HL-60 (cell line): Measurements from ENCODE around the gene ZBTB46.

ENCODE experiments used
- DNase-seq, 2 experiments: peaks; one replicate each; pipeline ENCODE4 v3.0.0-alpha.2; 2010 to 2020; ENCODE audit warnings: low read depth in 1 of 2, low spot score in 1 of 2
- H3K27ac ChIP-seq: fragments of 250-450 bp; sonication (Bioruptor Pico); replicated peaks from 2 replicates; pipeline ENCODE4 v1.5.1; 2020; ENCODE audit warnings: mild to moderate bottlenecking, moderate library complexity
- H3K27me3 ChIP-seq: fragments of 250-450 bp; sonication (Bioruptor Pico); 2 replicates; pipeline ENCODE4 v1.5.1; 2021; ENCODE audit warnings: mild to moderate bottlenecking, moderate library complexity; ENCODE audit not compliant: insufficient read depth, poor library complexity, severe bottlenecking
- H3K4me3 ChIP-seq: replicated peaks from 2 replicates; pipeline ENCODE4 v1.5.1; 2011; ENCODE audit warnings: mild to moderate bottlenecking, control low read depth, low read length; ENCODE audit not compliant: insufficient read depth
- CTCF ChIP-seq: IDR thresholded peaks from one replicate; pipeline ENCODE4 v1.5.1; 2011; ENCODE audit warnings: low read length, control low read depth, inconsistent platforms; ENCODE audit not compliant: insufficient read depth
- GABPA ChIP-seq: IDR thresholded peaks from 2 replicates; pipeline ENCODE4 v1.6.1; 2012; ENCODE audit warnings: low read depth
- POLR2AphosphoS5 ChIP-seq: IDR thresholded peaks from 2 replicates; pipeline ENCODE4 v1.6.1; 2012; ENCODE audit warnings: low read depth
- REST ChIP-seq: IDR thresholded peaks from 2 replicates; pipeline ENCODE4 v1.6.1; 2012; ENCODE audit warnings: low read depth; ENCODE audit not compliant: insufficient replicate concordance
- SPI1 ChIP-seq: IDR thresholded peaks from 2 replicates; pipeline ENCODE4 v1.6.1; 2012; ENCODE audit warnings: low read depth, mild to moderate bottlenecking, borderline replicate concordance

ZBTB46 gene

GRCh38 chr20:63850689-63851547 lies 19.9 kb upstream of the ZBTB46 start:
- DNase-seq = peak in 1 of 2 experiments; percentile 42
- TF ChIP-seq CTCF = no peak
- TF ChIP-seq POLR2AphosphoS5 = no peak
- peak; percentile 55 for TF ChIP-seq SPI1
- Histone ChIP-seq H3K27ac (no peak overlapping the region), H3K4me3 (no peak overlapping the region), H3K27me3 (no peaks in the 10 kb centered on the region)

- Histone ChIP-seq H3K4me3 (no peak overlapping the region), H3K27me3 (peaks cover 4% of the 10 kb centered on the region), H3K27ac (peak overlapping the region; percentile 47)
- TF ChIP-seq SPI1 (no peak), POLR2AphosphoS5 (no peak), REST (no peak), GABPA (no peak), CTCF (no peak)
- no peak for DNase-seq
These were observed 17.2 kb upstream of the ZBTB46 start for GRCh38 chr20:63848003-63848911.

GRCh38 chr20:63847237-63848002 lies 16.4 kb upstream of the ZBTB46 start:
- peak; percentile 52 to 59 for DNase-seq
- H3K27me3 ChIP-seq = peaks cover 7% of the 10 kb centered on the region
- TF ChIP-seq SPI1 = peak; percentile 86
- TF ChIP-seq CTCF = no peak
- TF ChIP-seq POLR2AphosphoS5 = 0 out of 2 replicates have a peak, but pooled peaks have one; percentile 42
- H3K4me3 ChIP-seq = no peak overlapping the region
- peak overlapping the region; percentile 47 for H3K27ac ChIP-seq

GRCh38 chr20:63846888-63847236 lies 15.8 kb upstream of the ZBTB46 start:
- no peak overlapping the region for H3K27ac ChIP-seq
- no peak for TF ChIP-seq POLR2AphosphoS5
- no peak for TF ChIP-seq GABPA
- no peak for TF ChIP-seq REST
- no peak for TF ChIP-seq SPI1
- no peak for TF ChIP-seq CTCF
- DNase-seq = no peak
- no peak overlapping the region for H3K4me3 ChIP-seq
- peaks cover 7% of the 10 kb centered on the region for H3K27me3 ChIP-seq
